Type B pancreatic cell (in vitro differentiated cells): ENCODE data around the gene DAPK1. TPM values are rescaled to one million over a fixed set of nuclear protein-coding genes. Genes with fewer than 3 reads are reported as not detected.

ENCODE experiments used
- DNase-seq: peaks from one replicate; pipeline ENCODE4 v3.0.0; 2021; ENCODE audit warnings: mixed read lengths; ENCODE audit not compliant: unreplicated experiment; ENCODE audit errors: extremely low spot score
- H3K27ac Mint-ChIP-seq: 2 replicates; pipeline ENCODE4 v1.8.0; 2021; ENCODE audit warnings: mild to moderate bottlenecking, mixed read lengths
- H3K27me3 Mint-ChIP-seq: 2 replicates; pipeline ENCODE4 v1.8.0; 2021; ENCODE audit warnings: mixed read lengths
- H3K36me3 Mint-ChIP-seq: 2 replicates; pipeline ENCODE4 v1.8.0; 2021; ENCODE audit warnings: mixed read lengths
- H3K4me1 Mint-ChIP-seq: one replicate; pipeline ENCODE4 v1.8.0; 2021; ENCODE audit warnings: mixed read lengths; ENCODE audit not compliant: unreplicated experiment
- H3K4me3 Mint-ChIP-seq: 2 replicates; pipeline ENCODE4 v1.8.0; 2021; ENCODE audit warnings: mild to moderate bottlenecking, mixed read lengths
- H3K9me3 Mint-ChIP-seq: 2 replicates; pipeline ENCODE4 v1.8.0; 2021; ENCODE audit warnings: mixed read lengths
- CTCF ChIP-seq: fragments of 200-600 bp; sonication (generic); conservative IDR thresholded peaks from 2 replicates; pipeline ENCODE4 v1.5.0; 2021; ENCODE audit warnings: antibody characterized with exemption, mild to moderate bottlenecking
- total RNA-seq: library from RNA; stranded (reverse); gene quantifications from 2 replicates; pipeline ENCODE4 v1.2.1, GENCODE V29; 2021; ENCODE audit warnings: low replicate concordance

DAPK1 gene
- total RNA-seq, 1 donor from 2014 or later: 160 TPM

- H3K9me3 Mint-ChIP-seq: peaks cover 2% of the 10 kb centered on the region
- no peak for DNase-seq
- H3K36me3 Mint-ChIP-seq: peaks cover 49% of the 10 kb centered on the region
- peak overlapping the region; percentile 43 for H3K4me3 Mint-ChIP-seq
- H3K4me1 Mint-ChIP-seq: peaks cover 32% of the 10 kb centered on the region
- no peaks in the 10 kb centered on the region for H3K27me3 Mint-ChIP-seq
- no peak for TF ChIP-seq CTCF
- peak overlapping the region; percentile 3 for H3K27ac Mint-ChIP-seq
These were observed 125.3 kb downstream of the DAPK1 start for GRCh38 chr9:87622923-87623322.

GRCh38 chr9:87628346-87628745, 130.7 kb downstream of the DAPK1 start:
- peaks cover 8% of the 10 kb centered on the region for H3K4me1 Mint-ChIP-seq

GRCh38 chr9:87629104-87629503, 131.4 kb downstream of the DAPK1 start:
- TF ChIP-seq CTCF: no peak
- H3K36me3 Mint-ChIP-seq: peaks cover 40% of the 10 kb centered on the region
- H3K27ac Mint-ChIP-seq: no peak overlapping the region
- H3K27me3 Mint-ChIP-seq: no peaks in the 10 kb centered on the region
- no peak overlapping the region for H3K4me3 Mint-ChIP-seq
- H3K9me3 Mint-ChIP-seq: no peaks in the 10 kb centered on the region
- H3K4me1 Mint-ChIP-seq: peaks cover 5% of the 10 kb centered on the region
- DNase-seq: no peak

More at GRCh38 chr9:87628346-87628745, 130.7 kb downstream of the DAPK1 start:
- Mint-ChIP-seq H3K9me3 (no peaks in the 10 kb centered on the region), H3K27ac (no peak overlapping the region), H3K36me3 (peaks cover 44% of the 10 kb centered on the region), H3K27me3 (no peaks in the 10 kb centered on the region), H3K4me3 (no peak overlapping the region)
- no peak for DNase-seq
- TF ChIP-seq CTCF: no peak

DNA sequence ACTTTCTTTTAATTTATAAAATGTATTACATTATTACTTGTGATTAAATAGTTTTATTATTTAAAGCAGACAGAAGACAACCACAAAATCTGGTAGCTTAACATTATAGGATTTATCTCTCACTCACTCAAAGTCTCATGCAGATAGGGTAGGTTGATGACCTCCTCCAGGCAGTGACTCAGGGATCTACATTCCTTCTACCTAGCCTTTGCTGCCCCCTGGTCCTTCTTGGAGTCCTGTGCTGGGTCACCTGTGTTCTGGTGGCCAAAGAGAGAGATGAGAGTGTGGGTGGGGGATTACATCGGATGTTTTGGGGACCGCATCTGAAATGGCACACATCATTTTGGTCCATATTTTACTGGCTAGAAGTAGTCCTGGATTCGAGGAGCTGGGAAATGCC, 132.6 kb downstream of the DAPK1 start:
- Mint-ChIP-seq H3K27me3 (no peaks in the 10 kb centered on the region), H3K4me3 (no peak overlapping the region), H3K4me1 (peaks cover 5% of the 10 kb centered on the region), H3K36me3 (peaks cover 34% of the 10 kb centered on the region), H3K27ac (no peak overlapping the region), H3K9me3 (no peaks in the 10 kb centered on the region)
- TF ChIP-seq CTCF: no peak
- DNase-seq: no peak

DNA sequence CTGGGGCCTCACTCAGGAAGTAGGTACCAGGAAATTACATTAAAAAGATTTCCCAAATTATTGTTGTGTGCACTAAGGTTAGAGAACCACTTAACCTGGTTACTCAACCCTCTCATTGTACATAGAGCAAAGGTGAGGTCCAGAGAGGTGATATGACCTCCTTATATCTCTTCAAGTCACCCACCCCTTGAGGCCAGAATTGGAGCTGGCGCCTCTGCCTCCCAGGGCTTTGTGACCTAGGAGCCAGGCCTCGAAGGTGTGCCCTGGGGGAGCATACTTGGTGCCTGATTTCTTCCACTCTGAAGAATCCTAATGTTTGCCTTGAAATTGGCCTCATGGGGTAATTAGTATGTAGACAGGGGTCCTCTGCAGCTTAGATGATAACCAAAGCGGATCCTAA, 133.2 kb downstream of the DAPK1 start:
- no peaks in the 10 kb centered on the region for H3K9me3 Mint-ChIP-seq
- peaks cover 35% of the 10 kb centered on the region for H3K36me3 Mint-ChIP-seq
- peaks cover 5% of the 10 kb centered on the region for H3K4me1 Mint-ChIP-seq
- H3K4me3 Mint-ChIP-seq: no peak overlapping the region
- no peak for DNase-seq
- H3K27ac Mint-ChIP-seq: no peak overlapping the region
- TF ChIP-seq CTCF: no peak
- H3K27me3 Mint-ChIP-seq: no peaks in the 10 kb centered on the region
